NB4 (cell line): ENCODE results near the gene SYCP2.

Experiments used
- CTCF ChIP-seq: IDR thresholded peaks from one replicate; pipeline ENCODE4 v1.5.1; 2012; ENCODE audit warnings: low read depth, low read length
- POLR2A ChIP-seq: IDR thresholded peaks from 2 replicates; pipeline ENCODE4 v1.6.1; 2011; ENCODE audit warnings: mild to moderate bottlenecking; ENCODE audit not compliant: insufficient read length; ENCODE audit errors: extremely low read depth

- no peak for TF ChIP-seq CTCF
- no peak for TF ChIP-seq POLR2A
These were observed 75.5 kb downstream of the SYCP2 start for GRCh38 chr20:59857966-59858365.
